H9 (cell line): ENCODE results near the gene COA8. TPM values are rescaled to one million over a fixed set of nuclear protein-coding genes. Genes with fewer than 3 reads are reported as not detected.

Experiments
- DNase-seq: peaks from one replicate; pipeline ENCODE4 v3.0.0-alpha.2; 2017
- H2AFZ ChIP-seq: one replicate; pipeline ENCODE4 v1.6.1; 2013; ENCODE audit warnings: mild to moderate bottlenecking, low read length, control low read depth, moderate library complexity
- H2AK5ac ChIP-seq: 2 replicates; pipeline ENCODE4 v1.6.1; 2013; ENCODE audit warnings: low read length, control low read depth, mixed read lengths; ENCODE audit not compliant: insufficient read length
- H2BK120ac ChIP-seq: one replicate; pipeline ENCODE4 v1.6.1; 2013; ENCODE audit warnings: low read depth, mild to moderate bottlenecking, low read length, control low read depth, inconsistent platforms; ENCODE audit not compliant: poor library complexity, severe bottlenecking
- H2BK12ac ChIP-seq: 2 replicates; pipeline ENCODE4 v1.6.1; 2013; ENCODE audit warnings: low read length, control low read depth, mixed read lengths, low read depth; ENCODE audit not compliant: insufficient read length
- H2BK15ac ChIP-seq: 2 replicates; pipeline ENCODE4 v1.6.1; 2013; ENCODE audit warnings: low read depth, low read length, control low read depth
- H2BK20ac ChIP-seq: one replicate; pipeline ENCODE4 v1.6.1; 2013; ENCODE audit warnings: low read depth, mild to moderate bottlenecking, low read length, control low read depth, inconsistent platforms; ENCODE audit not compliant: poor library complexity, severe bottlenecking
- H2BK5ac ChIP-seq: 2 replicates; pipeline ENCODE4 v1.6.1; 2013; ENCODE audit warnings: low read length, control low read depth, mixed read lengths; ENCODE audit not compliant: insufficient read length
- H3K14ac ChIP-seq: 2 replicates; pipeline ENCODE4 v1.6.1; 2013; ENCODE audit warnings: low read length, control low read depth; ENCODE audit not compliant: insufficient read depth
- H3K18ac ChIP-seq: 2 replicates; pipeline ENCODE4 v1.6.1; 2013; ENCODE audit warnings: low read depth, mild to moderate bottlenecking, mixed read lengths, low read length, control low read depth; ENCODE audit not compliant: insufficient read length
- H3K23ac ChIP-seq: 2 replicates; pipeline ENCODE4 v1.6.1; 2013; ENCODE audit warnings: low read length, control low read depth, mixed read lengths, low read depth; ENCODE audit not compliant: insufficient read length
- H3K23me2 ChIP-seq: 2 replicates; pipeline ENCODE4 v1.6.1; 2013; ENCODE audit warnings: low read depth, mild to moderate bottlenecking, mixed read lengths, low read length, control low read depth; ENCODE audit not compliant: insufficient read length, poor library complexity, severe bottlenecking
- H3K27ac ChIP-seq: 2 replicates; pipeline ENCODE4 v1.5.1; 2013; ENCODE audit warnings: low read length, control low read depth, mixed read lengths, low read depth; ENCODE audit not compliant: insufficient read length
- H3K27me3 ChIP-seq: 2 replicates; pipeline ENCODE4 v1.6.1; 2013; ENCODE audit warnings: low read length, control low read depth, inconsistent platforms; ENCODE audit not compliant: insufficient read depth
- H3K4ac ChIP-seq: 2 replicates; pipeline ENCODE4 v1.6.1; 2013; ENCODE audit warnings: low read depth, mild to moderate bottlenecking, control low read depth, inconsistent platforms, low read length, moderate library complexity
- H3K4me1 ChIP-seq: 2 replicates; pipeline ENCODE4 v1.6.1; 2013; ENCODE audit warnings: low read length, control low read depth, inconsistent platforms; ENCODE audit not compliant: insufficient read depth
- H3K4me2 ChIP-seq: 2 replicates; pipeline ENCODE4 v1.6.1; 2013; ENCODE audit warnings: low read length, control low read depth, mixed read lengths; ENCODE audit not compliant: insufficient read length, insufficient read depth
- H3K56ac ChIP-seq: 2 replicates; pipeline ENCODE4 v1.6.1; 2013; ENCODE audit warnings: low read depth, mild to moderate bottlenecking, mixed read lengths, low read length, control low read depth; ENCODE audit not compliant: insufficient read length
- H3K79me1 ChIP-seq: 2 replicates; pipeline ENCODE4 v1.6.1; 2013; ENCODE audit warnings: low read depth, mild to moderate bottlenecking, moderate library complexity, low read length, control low read depth, inconsistent platforms; ENCODE audit not compliant: insufficient read depth, poor library complexity, severe bottlenecking
- H3K79me2 ChIP-seq: 2 replicates; pipeline ENCODE4 v1.6.1; 2013; ENCODE audit warnings: low read length, control low read depth, inconsistent platforms; ENCODE audit not compliant: insufficient read depth
- H3K9ac ChIP-seq: 2 replicates; pipeline ENCODE4 v1.6.1; 2013; ENCODE audit warnings: low read length, control low read depth, mixed read lengths; ENCODE audit not compliant: insufficient read length; ENCODE audit errors: extremely low read depth
- H3K9me3 ChIP-seq: one replicate; pipeline ENCODE4 v1.6.1; 2013; ENCODE audit warnings: low read depth, low read length, inconsistent platforms; ENCODE audit not compliant: control insufficient read depth
- H3T11ph ChIP-seq: one replicate; pipeline ENCODE4 v1.6.1; 2013; ENCODE audit warnings: mild to moderate bottlenecking, low read length, control low read depth, inconsistent platforms
- H4K20me1 ChIP-seq: one replicate; pipeline ENCODE4 v1.6.1; 2013; ENCODE audit not compliant: control insufficient read depth, insufficient read length, insufficient read depth
- H4K5ac ChIP-seq: 2 replicates; pipeline ENCODE4 v1.6.1; 2013; ENCODE audit warnings: low read depth, mild to moderate bottlenecking, mixed read lengths, low read length, control low read depth; ENCODE audit not compliant: insufficient read length
- H4K8ac ChIP-seq: replicated peaks from 2 replicates; pipeline ENCODE4 v1.6.1; 2013; ENCODE audit warnings: low read length, control low read depth, mixed read lengths, low read depth; ENCODE audit not compliant: insufficient read length
- H4K91ac ChIP-seq: 2 replicates; pipeline ENCODE4 v1.6.1; 2013; ENCODE audit warnings: low read depth, mild to moderate bottlenecking, moderate library complexity, mixed read lengths, low read length, control low read depth; ENCODE audit not compliant: insufficient read length
- H3K27ac Mint-ChIP-seq, 3 experiments: 2 replicates in 2 of 3; 3 replicates in 1 of 3; pipeline ENCODE4 v1.8.0; 2020 to 2021; ENCODE audit warnings: mixed read lengths in 3 of 3, mild to moderate bottlenecking in 1 of 3, moderate library complexity in 1 of 3
- H3K27me3 Mint-ChIP-seq: 2 replicates; pipeline ENCODE4 v1.8.0; 2021; ENCODE audit warnings: low read depth, mild to moderate bottlenecking, moderate library complexity, mixed read lengths
- H3K36me3 Mint-ChIP-seq, 3 experiments: 2 replicates in 2 of 3; 3 replicates in 1 of 3; pipeline ENCODE4 v1.8.0; 2020 to 2021; ENCODE audit warnings: low read depth in 3 of 3, mixed read lengths in 3 of 3; ENCODE audit not compliant: insufficient read depth in 1 of 3
- H3K4me1 Mint-ChIP-seq, 2 experiments: 2 replicates each; pipeline ENCODE4 v1.8.0; 2020; ENCODE audit warnings: mixed read lengths in 2 of 2
- H3K4me3 Mint-ChIP-seq, 2 experiments: 2 replicates in 1 of 2; 3 replicates in 1 of 2; pipeline ENCODE4 v1.8.0; 2020 to 2021; ENCODE audit warnings: mild to moderate bottlenecking in 2 of 2, mixed read lengths in 2 of 2, moderate library complexity in 1 of 2
- H3K9me3 Mint-ChIP-seq, 2 experiments: 2 replicates in 1 of 2; 3 replicates in 1 of 2; pipeline ENCODE4 v1.8.0; 2020; ENCODE audit warnings: mild to moderate bottlenecking in 2 of 2, mixed read lengths in 2 of 2, moderate library complexity in 1 of 2
- CTCF ChIP-seq: fragments of 200-600 bp; sonication (generic); conservative IDR thresholded peaks from 3 replicates; pipeline ENCODE4 v1.8.0; 2021; ENCODE audit warnings: antibody characterized with exemption, mild to moderate bottlenecking
- WGBS: extraction: QIAGEN DNeasy Blood & Tissue Kit; methylation state at CpG from one replicate; pipeline ENCODE4 v1.1.7; 2013; ENCODE audit warnings: missing lambda C conversion rate, low lambda C conversion rate, mixed read lengths; ENCODE audit not compliant: insufficient read length; ENCODE audit errors: extremely low coverage; 5-methylcytosine and 5-hydroxymethylcytosine counted together
- total RNA-seq: library from RNA; stranded (reverse); gene quantifications from 2 replicates; pipeline ENCODE4 v1.2.1, GENCODE V29; 2021

COA8 gene
- total RNA-seq, 1 experiment from 2014 or later: 45.5 TPM

- no peak for DNase-seq
- Histone ChIP-seq H3K4ac (no peak overlapping the region), H2BK5ac (no peak overlapping the region), H4K91ac (no peak overlapping the region), H3K9me3 (no peaks in the 10 kb centered on the region), H3K9ac (no peak overlapping the region), H2BK12ac (no peak overlapping the region), H4K20me1 (no peaks in the 10 kb centered on the region), H3K27ac (no peak overlapping the region), H3K79me1 (no peaks in the 10 kb centered on the region), H2BK15ac (no peak overlapping the region; the same call in 1 of the 2 replicates), H2AK5ac (no peak overlapping the region), H3K27me3 (no peaks in the 10 kb centered on the region), H3K56ac (no peak overlapping the region), H3K14ac (no peak overlapping the region), H3K79me2 (no peaks in the 10 kb centered on the region), H2AFZ (no peak overlapping the region), H3T11ph (no peak overlapping the region), H2BK20ac (no peak overlapping the region), H3K23me2 (no peaks in the 10 kb centered on the region), H3K23ac (no peak overlapping the region), H2BK120ac (no peak overlapping the region), H4K5ac (no peak overlapping the region), H4K8ac (no peak overlapping the region), H3K4me1 (no peaks in the 10 kb centered on the region), H3K4me2 (no peak overlapping the region), H3K18ac (no peak overlapping the region)
- TF ChIP-seq CTCF: no peak
- H3K27me3 Mint-ChIP-seq: no peaks in the 10 kb centered on the region; the same call in 1 of the 2 replicates
- H3K27ac Mint-ChIP-seq: no peak overlapping the region; a peak in 2 of 7 replicates
- WGBS: no CpG with 5 or more reads among the region's 18 CpGs
- H3K9me3 Mint-ChIP-seq: no peaks in the 10 kb centered on the region
- peaks cover 7 to 8% of the 10 kb centered on the region in 2 experiments for H3K4me1 Mint-ChIP-seq
- H3K4me3 Mint-ChIP-seq: no peak overlapping the region
- H3K36me3 Mint-ChIP-seq: peaks cover 16 to 54% (median 38%) of the 10 kb centered on the region in 3 experiments
These were observed 12.0 kb downstream of the COA8 start for GRCh38 chr14:103574707-103575285.
